ENCODE measurements around the gene LDLRAD4. TPM values are rescaled to one million over a fixed set of nuclear protein-coding genes. Genes with fewer than 3 reads are reported as not detected.

Gene LDLRAD4
- total RNA-seq, 1 donor from 2014 or later, result 30.5 TPM

GRCh38 chr18:13412901-13413300 lies 194.3 kb downstream of the LDLRAD4 start:
- Mint-ChIP-seq H3K9me3 (peaks cover 19% of the 10 kb centered on the region), H3K27me3 (ENCODE audit: low read depth) (no peaks in the 10 kb centered on the region), H3K4me1 (ENCODE audit: low read depth) (peaks cover 8% of the 10 kb centered on the region), H3K27ac (no peak overlapping the region), H3K36me3 (ENCODE audit: low read depth) (peaks cover 16% of the 10 kb centered on the region), H3K4me3 (ENCODE audit: low read depth) (no peak overlapping the region)
- intact Hi-C loops (cut with micrococcal nuclease), result no loop called here
- DNase-seq (ENCODE audit: low spot score), result no peak

DNA sequence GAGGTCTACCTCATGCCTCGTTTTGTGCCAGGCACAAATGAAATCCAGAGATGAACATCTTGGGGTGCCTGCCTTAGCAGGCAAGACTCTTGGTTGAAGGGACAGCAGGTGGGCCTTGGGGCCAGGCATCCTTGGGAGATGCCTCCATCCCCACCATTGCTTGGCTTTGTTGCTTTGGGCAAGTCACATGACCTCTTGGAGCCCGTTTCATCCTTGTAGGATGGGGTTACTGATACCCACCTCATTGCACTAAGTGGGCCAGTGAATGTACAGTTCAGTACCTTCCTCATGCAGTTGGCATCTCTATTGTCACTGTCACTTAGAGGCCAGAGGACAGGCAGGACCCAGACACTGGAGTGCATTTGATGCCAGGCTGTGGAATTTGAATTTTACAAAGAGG lies 195.5 kb downstream of the LDLRAD4 start:
- Mint-ChIP-seq H3K36me3 (ENCODE audit: low read depth) (peaks cover 16% of the 10 kb centered on the region), H3K27me3 (ENCODE audit: low read depth) (no peaks in the 10 kb centered on the region), H3K4me1 (ENCODE audit: low read depth) (peaks cover 8% of the 10 kb centered on the region), H3K27ac (no peak overlapping the region), H3K9me3 (peaks cover 19% of the 10 kb centered on the region), H3K4me3 (ENCODE audit: low read depth) (no peak overlapping the region)
- no peak for DNase-seq (ENCODE audit: low spot score)
- intact Hi-C loops (cut with micrococcal nuclease), result no loop called here

DNA sequence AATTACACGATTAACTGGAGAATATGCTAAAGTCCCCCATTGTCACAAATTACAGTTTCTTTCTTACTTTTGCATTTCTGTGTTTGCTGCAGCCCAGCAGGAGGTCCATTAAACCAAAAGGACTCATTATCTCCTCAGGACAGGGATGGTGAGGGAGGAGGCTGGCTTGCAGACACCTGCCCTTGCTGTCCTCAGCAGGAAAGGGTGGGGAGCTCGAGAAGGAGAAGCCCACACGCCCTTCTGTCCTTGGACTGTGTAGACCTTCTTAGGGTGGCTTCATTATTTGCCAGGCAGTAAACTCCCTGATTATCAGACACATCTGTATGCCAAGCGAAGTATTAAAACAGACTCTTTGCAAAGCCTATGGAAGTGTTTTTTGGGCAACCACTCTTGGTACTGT lies 196.0 kb downstream of the LDLRAD4 start:
- peaks cover 19% of the 10 kb centered on the region for H3K9me3 Mint-ChIP-seq
- intact Hi-C loops (cut with micrococcal nuclease), result no loop called here

GRCh38 chr18:13415736-13416135 lies 197.2 kb downstream of the LDLRAD4 start:
- H3K27me3 Mint-ChIP-seq (ENCODE audit: low read depth), result no peaks in the 10 kb centered on the region
- peaks cover 19% of the 10 kb centered on the region for H3K9me3 Mint-ChIP-seq
- peaks cover 8% of the 10 kb centered on the region for H3K4me1 Mint-ChIP-seq (ENCODE audit: low read depth)
- peaks cover 11% of the 10 kb centered on the region for H3K36me3 Mint-ChIP-seq (ENCODE audit: low read depth)
- intact Hi-C loops (cut with micrococcal nuclease), result no loop called here
- no peak overlapping the region for H3K4me3 Mint-ChIP-seq (ENCODE audit: low read depth)
- DNase-seq (ENCODE audit: low spot score), result no peak
- no peak overlapping the region for H3K27ac Mint-ChIP-seq

More for the DNA sequence above, 196.0 kb downstream of the LDLRAD4 start:
- Mint-ChIP-seq H3K27me3 (ENCODE audit: low read depth) (no peaks in the 10 kb centered on the region), H3K4me3 (ENCODE audit: low read depth) (no peak overlapping the region), H3K36me3 (ENCODE audit: low read depth) (peaks cover 16% of the 10 kb centered on the region), H3K4me1 (ENCODE audit: low read depth) (peaks cover 8% of the 10 kb centered on the region), H3K27ac (no peak overlapping the region)
- DNase-seq (ENCODE audit: low spot score), result no peak

- DNase-seq (ENCODE audit: low spot score), result no peak
- Mint-ChIP-seq H3K9me3 (peaks cover 18% of the 10 kb centered on the region), H3K36me3 (ENCODE audit: low read depth) (peaks cover 10% of the 10 kb centered on the region), H3K27ac (no peak overlapping the region), H3K4me3 (ENCODE audit: low read depth) (no peak overlapping the region), H3K4me1 (ENCODE audit: low read depth) (peaks cover 11% of the 10 kb centered on the region), H3K27me3 (ENCODE audit: low read depth) (no peaks in the 10 kb centered on the region)
- intact Hi-C loops (cut with micrococcal nuclease), result no loop called here
Measured at GRCh38 chr18:13416208-13416607, 197.6 kb downstream of the LDLRAD4 start.

DNA sequence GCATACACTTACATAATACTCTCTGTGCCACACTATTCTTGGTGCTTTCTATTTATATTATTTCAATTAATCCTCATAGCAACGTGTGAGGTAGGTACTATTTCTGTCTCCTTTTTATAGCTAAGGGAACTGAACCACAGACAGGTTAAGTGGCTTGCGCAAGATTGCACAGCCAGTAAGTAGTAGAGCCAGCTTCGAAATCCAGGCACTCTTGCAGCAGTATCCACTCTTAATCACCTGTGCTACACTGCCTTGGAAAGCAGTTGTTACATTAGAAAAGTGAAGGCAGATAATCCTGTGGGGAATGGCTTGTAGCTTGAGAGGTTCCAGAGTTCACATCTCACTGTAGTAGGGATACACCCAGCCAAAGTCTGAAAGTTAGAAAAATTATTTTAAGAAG lies 198.3 kb downstream of the LDLRAD4 start:
- intact Hi-C loops (cut with micrococcal nuclease), result no loop called here

GRCh38 chr18:13418013-13418710 lies 199.6 kb downstream of the LDLRAD4 start:
- H3K9me3 Mint-ChIP-seq, result no peaks in the 10 kb centered on the region
- no peak overlapping the region for H3K4me3 Mint-ChIP-seq (ENCODE audit: low read depth)
- no peak for DNase-seq (ENCODE audit: low spot score)
- intact Hi-C loops (cut with micrococcal nuclease), result no loop called here
- H3K27ac Mint-ChIP-seq, result no peak overlapping the region
- H3K4me1 Mint-ChIP-seq (ENCODE audit: low read depth), result peaks cover 22% of the 10 kb centered on the region
- peaks cover 2% of the 10 kb centered on the region for H3K36me3 Mint-ChIP-seq (ENCODE audit: low read depth)
- H3K27me3 Mint-ChIP-seq (ENCODE audit: low read depth), result no peaks in the 10 kb centered on the region

More for the DNA sequence above, 198.3 kb downstream of the LDLRAD4 start:
- Mint-ChIP-seq H3K4me3 (ENCODE audit: low read depth) (no peak overlapping the region), H3K27me3 (ENCODE audit: low read depth) (no peaks in the 10 kb centered on the region), H3K4me1 (ENCODE audit: low read depth) (peaks cover 15% of the 10 kb centered on the region), H3K36me3 (ENCODE audit: low read depth) (peaks cover 6% of the 10 kb centered on the region), H3K9me3 (peaks cover 11% of the 10 kb centered on the region), H3K27ac (no peak overlapping the region)
- DNase-seq (ENCODE audit: low spot score), result no peak

DNA sequence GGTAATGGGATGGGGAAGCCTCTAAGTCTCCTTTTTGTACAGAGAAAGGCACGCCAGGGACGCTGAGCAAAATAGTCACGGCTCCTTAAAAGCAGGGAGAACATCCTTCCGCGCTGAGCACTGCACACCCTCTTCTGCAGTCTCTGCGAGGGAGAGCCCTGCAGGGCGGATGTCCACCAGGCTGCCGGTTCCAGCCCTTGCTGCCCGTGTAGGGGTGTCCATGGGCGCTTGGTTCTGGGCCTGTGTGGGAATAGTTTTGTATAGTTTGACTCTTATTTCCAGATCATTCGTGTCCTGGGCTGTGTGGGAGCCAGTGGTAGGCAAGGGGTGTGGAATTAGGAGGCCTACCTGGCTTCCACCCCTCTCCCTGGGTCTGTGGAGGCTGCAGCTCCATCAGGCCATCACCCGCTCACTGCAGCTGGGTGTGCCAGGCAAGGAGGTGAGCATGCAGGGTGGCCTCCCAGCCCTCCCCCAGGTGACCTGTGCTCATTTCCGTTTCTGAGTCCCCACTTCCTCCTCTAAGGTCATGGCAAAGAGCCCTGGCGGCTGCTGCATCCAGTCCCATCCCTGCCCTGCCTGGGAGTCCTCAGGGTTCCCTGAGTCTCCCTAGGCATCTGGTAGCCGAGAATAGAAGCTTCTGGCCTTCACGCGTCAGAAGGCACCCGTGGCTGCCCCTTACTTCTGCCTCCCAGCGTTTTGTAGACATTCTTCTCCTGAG lies 202.6 kb downstream of the LDLRAD4 start:
- no peak for DNase-seq (ENCODE audit: low spot score)
- Mint-ChIP-seq H3K4me3 (ENCODE audit: low read depth) (no peak overlapping the region), H3K27ac (no peak overlapping the region), H3K9me3 (no peaks in the 10 kb centered on the region), H3K27me3 (ENCODE audit: low read depth) (no peaks in the 10 kb centered on the region), H3K36me3 (ENCODE audit: low read depth) (peaks cover 2% of the 10 kb centered on the region), H3K4me1 (ENCODE audit: low read depth) (peaks cover 37% of the 10 kb centered on the region)
- intact Hi-C loops (cut with micrococcal nuclease), result no loop called here

DNA sequence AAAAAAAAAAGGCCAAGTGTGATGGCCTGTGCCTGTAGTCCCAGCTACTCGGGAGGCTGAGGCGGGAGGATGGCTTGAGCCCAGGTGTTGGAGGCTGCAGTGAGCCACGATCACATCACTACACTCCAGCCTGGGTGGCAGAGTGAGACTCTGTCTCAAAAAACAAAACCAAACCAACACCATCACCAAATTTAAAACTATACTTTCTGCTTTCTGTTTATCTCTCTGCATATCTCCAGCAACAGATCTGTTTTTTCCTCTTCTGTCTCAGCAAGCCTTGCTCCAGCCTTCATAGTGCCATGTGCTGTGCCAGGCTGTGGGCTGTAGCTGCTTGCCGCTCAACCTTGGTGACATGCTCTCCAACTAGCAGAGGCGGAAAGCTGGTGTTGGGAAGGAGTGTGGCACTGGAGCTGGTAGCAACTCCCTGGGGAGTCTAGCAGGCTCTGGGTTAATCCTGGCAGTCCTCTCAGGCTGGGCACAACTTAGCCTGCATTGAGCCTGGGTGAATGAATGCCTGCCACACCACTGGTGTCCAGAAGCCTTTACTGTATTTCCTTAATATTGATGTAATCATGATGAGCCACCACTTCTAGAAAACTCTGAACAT lies 204.1 kb downstream of the LDLRAD4 start:
- peaks cover 2% of the 10 kb centered on the region for H3K36me3 Mint-ChIP-seq (ENCODE audit: low read depth)
- no peaks in the 10 kb centered on the region for H3K27me3 Mint-ChIP-seq (ENCODE audit: low read depth)
- no peak overlapping the region for H3K27ac Mint-ChIP-seq
- no peak for DNase-seq (ENCODE audit: low spot score)
- H3K4me3 Mint-ChIP-seq (ENCODE audit: low read depth), result no peak overlapping the region
- no peaks in the 10 kb centered on the region for H3K9me3 Mint-ChIP-seq
- intact Hi-C loops (cut with micrococcal nuclease), result no loop called here
- H3K4me1 Mint-ChIP-seq (ENCODE audit: low read depth), result peaks cover 36% of the 10 kb centered on the region

- peaks cover 43% of the 10 kb centered on the region for H3K4me1 Mint-ChIP-seq (ENCODE audit: low read depth)
- peaks cover 2% of the 10 kb centered on the region for H3K36me3 Mint-ChIP-seq (ENCODE audit: low read depth)
- no peaks in the 10 kb centered on the region for H3K27me3 Mint-ChIP-seq (ENCODE audit: low read depth)
- DNase-seq (ENCODE audit: low spot score), result no peak
- no peaks in the 10 kb centered on the region for H3K9me3 Mint-ChIP-seq
- H3K4me3 Mint-ChIP-seq (ENCODE audit: low read depth), result no peak overlapping the region
- no peak overlapping the region for H3K27ac Mint-ChIP-seq
- intact Hi-C loops (cut with micrococcal nuclease), result no loop called here
Measured at GRCh38 chr18:13423352-13423751, 204.8 kb downstream of the LDLRAD4 start.

- Mint-ChIP-seq H3K4me3 (ENCODE audit: low read depth) (no peak overlapping the region), H3K27ac (no peak overlapping the region), H3K4me1 (ENCODE audit: low read depth) (peaks cover 50% of the 10 kb centered on the region), H3K9me3 (no peaks in the 10 kb centered on the region), H3K27me3 (ENCODE audit: low read depth) (no peaks in the 10 kb centered on the region), H3K36me3 (ENCODE audit: low read depth) (peaks cover 2% of the 10 kb centered on the region)
- no peak for DNase-seq (ENCODE audit: low spot score)
- intact Hi-C loops (cut with micrococcal nuclease), result no loop called here
Measured at GRCh38 chr18:13424363-13424762, 205.8 kb downstream of the LDLRAD4 start.

DNA sequence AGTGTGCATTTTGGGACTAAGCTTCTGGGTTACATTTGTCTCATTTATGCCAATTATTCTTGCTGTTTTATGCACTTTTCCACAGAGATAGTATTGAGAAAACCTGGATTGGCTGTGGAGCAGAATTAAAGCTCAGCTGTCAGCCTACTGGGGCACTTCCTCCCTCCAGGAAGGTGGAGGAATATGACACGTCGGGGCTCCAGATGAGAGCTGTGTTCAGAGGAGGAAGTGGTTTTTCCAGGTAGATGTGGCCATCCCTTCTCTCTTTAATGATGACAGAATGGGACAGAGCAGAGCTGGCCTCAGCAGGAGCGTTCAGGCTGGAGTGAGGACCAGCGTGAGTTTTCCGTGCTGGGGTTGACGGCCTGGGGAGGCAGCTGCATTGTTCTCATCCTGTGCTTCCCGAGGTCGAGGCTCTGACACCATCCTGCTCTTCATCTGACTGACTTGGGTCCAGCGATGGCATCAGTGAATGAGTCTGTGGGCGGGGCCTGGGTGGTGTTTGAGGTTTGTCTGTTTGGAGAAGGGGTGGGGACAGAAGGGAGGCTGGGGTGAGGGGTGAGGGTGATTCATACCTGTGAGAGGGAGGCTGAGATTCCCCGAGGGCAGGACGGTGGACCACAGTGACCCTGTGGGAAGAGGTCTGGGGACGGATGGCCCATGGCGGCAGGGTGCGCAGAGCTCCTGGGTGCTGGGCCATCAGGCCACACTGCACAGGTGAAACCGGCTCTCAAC lies 207.0 kb downstream of the LDLRAD4 start:
- H3K4me3 Mint-ChIP-seq (ENCODE audit: low read depth), result no peak overlapping the region
- peaks cover 2% of the 10 kb centered on the region for H3K36me3 Mint-ChIP-seq (ENCODE audit: low read depth)
- H3K27ac Mint-ChIP-seq, result peak overlapping the region; percentile 13
- H3K4me1 Mint-ChIP-seq (ENCODE audit: low read depth), result peaks cover 50% of the 10 kb centered on the region
- intact Hi-C loops (cut with micrococcal nuclease), result no loop called here
- no peak for DNase-seq (ENCODE audit: low spot score)
- H3K9me3 Mint-ChIP-seq, result no peaks in the 10 kb centered on the region
- H3K27me3 Mint-ChIP-seq (ENCODE audit: low read depth), result no peaks in the 10 kb centered on the region
